ENCODE results near the gene KRT23.
"Not testable (repeated sequence)": the region's sequence is repeated elsewhere in the genome, so short reads cannot be mapped to it uniquely, and the experiment has no call there.

The KRT23 gene

DNA sequence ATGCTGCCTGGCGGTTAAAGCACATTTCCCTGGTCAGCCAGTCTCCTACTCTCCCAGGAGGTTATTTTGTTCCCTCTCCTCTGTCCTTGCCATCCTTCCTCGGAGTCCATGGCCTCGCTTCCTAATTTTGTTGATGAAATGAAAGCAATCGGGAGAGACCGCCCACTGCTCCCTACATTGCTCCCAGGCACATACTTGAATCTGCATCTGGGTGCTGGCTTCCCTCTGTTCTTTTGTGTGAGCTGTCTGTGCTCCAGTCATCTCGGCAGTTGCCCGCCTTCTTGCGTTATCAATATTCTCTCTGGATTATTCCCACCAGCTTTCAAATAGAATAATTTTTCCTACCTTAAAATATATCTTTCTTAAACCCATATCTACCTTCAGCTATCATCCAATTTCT lies 11.1 kb downstream of the KRT23 start:
- H3K4me3 ChIP-seq (ENCODE audit: low read depth, low read length), result no peak overlapping the region
- TF ChIP-seq, protein P1, sequence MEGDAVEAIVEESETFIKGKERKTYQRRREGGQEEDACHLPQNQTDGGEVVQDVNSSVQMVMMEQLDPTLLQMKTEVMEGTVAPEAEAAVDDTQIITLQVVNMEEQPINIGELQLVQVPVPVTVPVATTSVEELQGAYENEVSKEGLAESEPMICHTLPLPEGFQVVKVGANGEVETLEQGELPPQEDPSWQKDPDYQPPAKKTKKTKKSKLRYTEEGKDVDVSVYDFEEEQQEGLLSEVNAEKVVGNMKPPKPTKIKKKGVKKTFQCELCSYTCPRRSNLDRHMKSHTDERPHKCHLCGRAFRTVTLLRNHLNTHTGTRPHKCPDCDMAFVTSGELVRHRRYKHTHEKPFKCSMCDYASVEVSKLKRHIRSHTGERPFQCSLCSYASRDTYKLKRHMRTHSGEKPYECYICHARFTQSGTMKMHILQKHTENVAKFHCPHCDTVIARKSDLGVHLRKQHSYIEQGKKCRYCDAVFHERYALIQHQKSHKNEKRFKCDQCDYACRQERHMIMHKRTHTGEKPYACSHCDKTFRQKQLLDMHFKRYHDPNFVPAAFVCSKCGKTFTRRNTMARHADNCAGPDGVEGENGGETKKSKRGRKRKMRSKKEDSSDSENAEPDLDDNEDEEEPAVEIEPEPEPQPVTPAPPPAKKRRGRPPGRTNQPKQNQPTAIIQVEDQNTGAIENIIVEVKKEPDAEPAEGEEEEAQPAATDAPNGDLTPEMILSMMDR (IDR thresholded peaks at IDR 0.05; ENCODE audit: low read depth, low read length), result no peak

DNA sequence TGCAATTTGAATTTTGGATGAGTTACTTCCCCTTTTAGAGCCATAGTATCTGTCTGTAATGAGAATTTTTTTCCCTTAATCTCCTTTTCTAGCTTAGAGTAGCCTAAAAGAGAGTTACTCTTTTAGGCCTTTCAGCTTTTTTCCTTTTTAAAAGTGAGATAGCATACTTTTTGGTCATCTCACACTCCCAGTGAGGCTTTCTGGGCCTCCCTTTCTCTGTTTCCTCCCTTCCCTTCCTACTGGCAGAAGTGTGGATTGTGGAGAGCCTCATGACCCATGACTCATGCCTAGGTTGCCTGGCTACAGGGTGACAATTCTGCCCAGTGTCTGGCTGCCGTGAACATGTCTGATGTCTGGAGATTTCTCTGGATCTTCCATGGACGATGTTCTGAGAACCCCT lies 15.2 kb downstream of the KRT23 start:
- no peak overlapping the region for H3K4me3 ChIP-seq (ENCODE audit: low read depth, low read length)
- TF ChIP-seq, protein P1 (IDR thresholded peaks at IDR 0.05; ENCODE audit: low read depth, low read length), result no peak

DNA sequence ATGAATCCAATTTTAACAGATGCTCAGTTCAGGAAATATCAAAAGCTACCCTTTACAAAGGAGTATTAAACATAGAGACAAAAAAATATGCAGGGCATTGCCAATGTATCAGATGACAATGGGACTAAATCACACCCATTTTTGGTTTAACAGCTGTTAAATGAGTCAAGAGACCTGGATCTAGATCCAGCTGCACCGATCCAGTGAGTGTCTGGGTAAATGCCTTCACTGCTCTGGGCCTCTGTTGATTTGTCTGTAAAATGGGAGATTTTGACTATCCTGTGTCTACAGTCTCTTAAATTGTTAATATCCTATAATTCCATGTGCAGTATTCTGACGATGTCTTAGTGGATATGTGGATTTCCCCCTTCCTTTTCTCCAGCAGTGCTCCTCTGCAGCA lies 16.4 kb downstream of the KRT23 start:
- TF ChIP-seq, protein P1 (IDR thresholded peaks at IDR 0.05; ENCODE audit: low read depth, low read length), result no peak
- H3K4me3 ChIP-seq (ENCODE audit: low read depth, low read length), result no peak overlapping the region

DNA sequence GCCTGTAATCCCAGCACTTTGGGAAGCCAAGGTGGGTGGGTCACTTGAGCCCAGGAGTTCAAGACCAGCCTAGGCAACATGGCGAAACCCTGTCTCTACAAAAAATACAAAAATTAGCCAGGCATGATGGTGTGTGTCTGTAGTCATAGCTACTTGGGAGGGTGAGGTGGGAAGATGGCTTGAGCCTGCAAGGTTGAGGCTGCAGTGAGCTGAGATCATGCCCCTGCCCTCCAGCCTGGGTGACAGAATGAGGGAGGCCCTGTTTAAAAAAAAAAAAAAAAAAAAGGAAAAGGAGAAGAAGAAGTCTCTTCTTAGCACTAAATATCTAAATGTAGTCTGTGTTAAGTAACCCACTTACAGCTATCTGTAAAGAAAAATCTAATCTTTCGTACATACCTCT lies 20.3 kb downstream of the KRT23 start:
- H3K4me3 ChIP-seq (ENCODE audit: low read depth, low read length), result not testable (repeated sequence)

DNA sequence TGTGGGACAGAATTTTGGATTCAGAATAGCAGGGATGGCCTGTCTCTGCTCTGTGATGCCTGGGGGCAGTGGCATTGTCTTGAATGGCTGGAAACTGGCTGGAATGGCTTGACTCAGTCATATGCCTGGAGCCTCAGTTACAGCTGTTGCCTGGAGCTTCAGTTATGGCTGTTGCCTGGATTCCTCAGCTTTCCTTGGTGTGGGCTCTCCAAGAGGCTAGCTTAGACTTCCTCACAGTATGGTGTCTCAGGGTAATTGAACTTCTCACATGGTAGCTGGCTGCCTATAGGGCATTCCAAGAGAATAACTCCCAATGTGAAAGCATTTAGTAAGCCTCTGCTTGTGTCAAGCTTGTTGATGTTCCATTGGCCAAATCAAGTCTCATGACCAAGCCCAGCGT lies 21.1 kb downstream of the KRT23 start:
- TF ChIP-seq, protein P1 (IDR thresholded peaks at IDR 0.05; ENCODE audit: low read depth, low read length), result no peak
- no peak overlapping the region for H3K4me3 ChIP-seq (ENCODE audit: low read depth, low read length)

DNA sequence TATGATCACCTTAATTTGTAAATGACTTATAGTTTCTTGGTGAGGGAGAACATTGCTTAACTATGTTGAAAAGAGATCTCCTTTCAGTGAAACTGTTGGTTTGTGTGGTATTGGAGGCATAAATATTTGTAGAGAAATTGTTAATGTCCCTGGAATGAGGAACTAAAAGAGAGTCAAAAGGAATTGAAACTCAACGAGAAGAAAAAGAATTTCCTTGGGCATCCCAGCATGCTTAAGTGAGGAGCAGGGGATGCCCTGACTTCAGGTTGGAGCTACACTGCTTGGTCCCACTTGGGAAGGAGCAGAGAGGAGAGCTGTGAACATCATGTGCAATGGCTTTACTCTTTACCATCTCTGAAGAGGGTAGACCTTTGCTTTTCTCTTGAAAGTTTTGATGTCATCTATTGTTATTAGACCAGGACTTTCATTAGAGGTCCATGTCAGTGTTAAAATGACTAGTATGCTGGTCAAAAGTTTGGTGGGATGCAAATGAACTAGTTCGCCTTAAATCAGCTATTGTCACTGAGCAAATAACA lies 21.7 kb downstream of the KRT23 start:
- no peak overlapping the region for H3K4me3 ChIP-seq (ENCODE audit: low read depth, low read length)
- TF ChIP-seq, protein P1 (IDR thresholded peaks at IDR 0.05; ENCODE audit: low read depth, low read length), result no peak

DNA sequence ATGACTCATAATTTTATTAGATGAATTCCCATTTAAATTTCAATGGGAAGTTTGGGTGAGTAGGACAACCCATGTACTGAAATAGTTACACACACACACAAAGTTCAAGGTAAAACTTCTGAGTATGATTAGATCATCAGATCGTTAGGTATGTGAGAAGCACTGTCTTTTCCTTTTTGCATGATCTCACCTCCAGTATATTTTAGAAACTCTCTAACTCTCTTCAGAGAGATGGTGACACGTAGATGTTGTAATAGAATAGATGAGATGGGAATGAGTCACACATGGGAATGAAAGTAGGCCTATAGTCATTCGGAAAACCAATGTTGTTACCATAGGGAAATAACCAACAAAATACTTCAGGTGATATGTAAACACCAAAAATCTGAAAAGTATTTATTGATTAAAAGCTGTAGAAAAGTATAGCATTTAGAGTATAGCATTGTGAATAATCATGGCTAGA lies 22.2 kb downstream of the KRT23 start:
- TF ChIP-seq, protein P1 (IDR thresholded peaks at IDR 0.05; ENCODE audit: low read depth, low read length), result no peak
- no peak overlapping the region for H3K4me3 ChIP-seq (ENCODE audit: low read depth, low read length)

Measured in WI38 (cell line).